HTERT RPE-1 (cell line): ENCODE results near the gene SPACA7.
"Not testable (repeated sequence)": the region's sequence is repeated elsewhere in the genome, so short reads cannot be mapped to it uniquely, and the experiment has no call there.

Source experiments
- in situ Hi-C: fragments of 300-500 bp; cut with MboI; formaldehyde crosslinking; loops from 4 replicates; pipeline ENCODE4 v1.14.3; 2020; ENCODE audit warnings: low sequenced_read_pairs

Gene SPACA7

DNA sequence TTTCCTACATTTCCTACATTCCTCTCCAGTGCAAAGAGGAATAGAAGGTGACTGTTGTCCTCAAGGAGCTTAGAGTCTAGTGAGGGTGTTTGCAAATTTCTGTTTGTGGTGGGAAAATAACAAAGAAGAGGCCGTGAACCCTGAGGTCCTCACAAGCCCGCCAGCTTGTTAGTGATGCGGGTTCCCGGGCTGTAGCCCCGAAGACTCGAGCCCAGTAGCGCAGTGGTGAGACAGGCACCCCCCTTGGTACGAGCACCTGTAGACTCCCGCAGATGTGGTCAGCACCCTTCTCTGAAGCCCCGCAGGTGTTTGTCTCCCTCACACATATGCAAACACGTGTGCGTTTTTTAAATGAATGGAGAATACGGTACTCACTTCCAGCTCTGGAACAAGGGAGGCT is 26.5 kb upstream of the SPACA7 start:
- in situ Hi-C loops = no loop called here

DNA sequence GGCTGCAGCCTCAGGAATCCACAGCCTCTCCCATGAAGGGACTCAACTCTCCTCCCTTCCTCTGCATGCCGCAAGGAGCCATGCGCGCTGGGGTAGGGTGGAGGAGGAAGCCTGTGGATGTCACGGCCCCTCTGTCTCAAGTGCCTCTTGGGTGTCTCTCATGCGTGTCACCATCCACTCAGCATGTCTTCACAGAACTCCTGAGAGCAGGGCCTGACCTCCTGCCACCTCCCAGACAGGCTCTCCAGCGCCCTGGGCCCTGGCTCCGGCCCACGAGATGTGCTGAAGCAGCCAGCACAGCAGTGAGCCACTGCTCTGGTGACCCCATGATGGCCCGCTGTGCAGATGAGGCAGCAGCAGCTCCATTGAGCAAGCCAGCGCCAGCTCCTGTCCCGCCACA is 25.9 kb upstream of the SPACA7 start:
- in situ Hi-C loops = no loop called here

DNA sequence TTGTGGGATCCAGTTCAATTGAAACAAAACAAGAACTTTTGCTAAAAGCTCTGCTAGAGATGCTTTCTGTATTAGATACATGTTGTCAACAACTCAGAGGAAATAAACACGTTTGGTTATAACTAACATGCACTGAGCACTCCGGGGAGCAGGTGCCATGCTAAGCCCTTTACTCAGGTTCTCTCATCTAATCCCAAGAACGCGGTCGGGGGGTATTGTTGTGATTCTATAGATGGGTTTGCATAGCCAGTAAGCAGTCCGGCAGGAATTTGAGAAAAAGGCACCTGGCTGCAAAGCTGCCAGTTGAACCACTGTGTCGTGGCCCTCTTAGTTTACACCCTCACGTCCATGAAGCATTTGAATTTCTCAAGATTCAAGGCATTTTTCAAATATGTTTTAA is 24.3 kb upstream of the SPACA7 start:
- in situ Hi-C loops = no loop called here

DNA sequence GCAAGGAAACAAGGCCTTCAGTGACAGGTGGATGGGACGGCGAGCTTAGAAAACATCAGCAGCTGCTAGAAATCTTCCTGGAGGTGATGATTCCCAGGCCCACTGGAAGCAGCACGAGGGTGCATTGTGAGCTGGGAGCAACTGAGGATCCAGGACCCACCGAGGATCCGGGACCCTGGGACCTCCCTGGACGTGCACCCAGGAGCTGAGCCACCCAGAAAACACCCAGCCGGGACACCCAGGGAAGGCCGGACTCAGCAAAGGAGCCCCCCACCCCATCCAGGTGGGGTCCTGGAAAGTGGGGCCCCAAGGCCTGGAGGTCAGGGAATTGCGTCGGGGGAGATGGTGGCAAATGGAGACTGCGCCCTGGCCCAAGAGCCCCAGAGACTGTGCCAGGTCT is 22.3 kb upstream of the SPACA7 start:
- in situ Hi-C loops = no loop called here

DNA sequence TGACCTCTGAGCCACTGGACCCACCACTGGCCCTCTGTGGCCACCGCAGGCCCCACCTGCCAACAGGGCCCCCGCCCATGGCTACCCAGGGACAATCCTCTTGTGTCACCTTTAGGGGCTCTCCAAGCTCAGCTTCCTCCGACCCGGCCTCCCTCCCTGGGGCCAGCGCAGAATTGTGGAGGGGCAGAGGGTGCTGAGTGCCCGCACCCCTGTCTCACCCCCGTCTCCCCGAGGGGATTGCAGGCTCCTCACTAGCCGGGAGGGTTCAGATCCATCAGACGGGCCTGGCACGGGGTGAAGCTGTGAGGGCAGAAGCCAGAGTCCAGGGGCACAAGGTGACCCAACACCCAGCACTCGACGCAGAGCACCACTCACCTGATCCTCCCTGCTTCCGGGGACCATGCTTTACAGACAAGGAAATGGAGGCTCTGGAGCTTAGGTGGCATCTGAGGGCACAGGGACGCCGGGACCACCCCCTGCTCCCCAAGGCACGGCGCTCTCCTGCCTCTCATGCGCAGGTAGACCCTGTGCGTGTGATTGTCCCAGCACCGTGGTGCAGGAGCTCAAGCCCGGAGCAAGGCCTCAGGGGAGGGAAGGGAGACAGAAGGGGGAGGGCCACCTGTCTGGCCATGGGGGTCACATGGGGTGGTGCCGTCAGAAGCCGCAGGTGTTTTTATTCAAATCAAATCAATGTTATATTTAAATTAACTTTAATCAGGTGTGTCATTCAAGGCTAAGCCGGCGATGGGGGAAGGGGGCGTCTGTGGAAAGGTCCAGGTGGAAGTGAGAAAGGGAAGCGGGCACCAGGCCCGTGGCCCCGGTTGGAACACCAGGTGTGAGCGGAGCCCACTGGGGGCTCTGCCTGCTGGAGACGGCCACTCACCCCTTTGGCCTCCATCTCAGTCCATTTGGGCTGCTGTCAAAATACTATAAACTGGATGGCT is 21.6 kb upstream of the SPACA7 start:
- in situ Hi-C loops = no loop called here

DNA sequence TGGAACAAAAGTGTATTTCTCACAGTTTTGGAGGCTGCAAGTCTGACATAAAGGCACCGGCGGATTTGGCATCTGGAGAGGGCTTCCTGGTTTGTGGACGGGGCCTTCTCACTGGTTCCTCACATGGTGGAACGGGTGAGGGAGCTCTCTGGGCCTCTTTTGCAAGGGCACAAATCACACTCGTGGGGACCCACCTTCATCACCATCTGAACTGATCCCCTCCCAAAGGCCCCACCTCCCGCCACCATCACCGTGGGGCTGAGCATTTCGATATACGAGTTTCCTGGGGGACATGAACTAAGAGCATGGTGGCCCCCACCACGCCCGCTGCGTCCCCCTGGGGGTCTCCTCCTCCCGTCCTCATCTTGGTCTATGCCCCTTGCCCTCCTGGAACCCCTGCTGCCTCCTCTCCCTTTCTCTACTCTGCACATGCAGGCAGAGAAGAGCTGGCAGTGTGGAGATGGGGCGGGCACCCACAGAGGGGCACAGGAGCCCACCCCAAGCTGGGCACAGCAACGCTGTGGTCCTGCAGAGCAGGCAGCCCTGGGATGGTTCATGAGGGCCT is 20.8 kb upstream of the SPACA7 start:
- in situ Hi-C loops = no loop called here

DNA sequence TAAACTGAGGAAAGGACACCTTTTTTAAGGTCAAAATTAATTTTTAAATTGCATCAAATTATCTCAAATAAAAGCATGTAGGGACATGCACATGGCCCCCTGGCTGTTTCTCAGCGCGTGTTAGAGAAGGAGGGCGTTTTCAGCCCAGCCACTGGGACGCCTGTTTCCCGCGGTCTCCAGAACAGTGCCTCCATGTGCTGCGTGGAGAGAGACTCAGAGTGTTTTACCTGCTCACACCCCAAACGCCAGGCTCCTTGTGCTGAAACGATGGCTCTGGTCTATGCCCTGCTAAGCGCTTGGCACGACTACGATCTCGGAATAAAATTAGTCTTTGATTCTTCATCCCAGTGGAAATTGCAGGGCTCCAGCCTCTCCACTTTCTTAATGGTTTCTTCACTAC is 20.0 kb upstream of the SPACA7 start:
- in situ Hi-C loops = no loop called here

DNA sequence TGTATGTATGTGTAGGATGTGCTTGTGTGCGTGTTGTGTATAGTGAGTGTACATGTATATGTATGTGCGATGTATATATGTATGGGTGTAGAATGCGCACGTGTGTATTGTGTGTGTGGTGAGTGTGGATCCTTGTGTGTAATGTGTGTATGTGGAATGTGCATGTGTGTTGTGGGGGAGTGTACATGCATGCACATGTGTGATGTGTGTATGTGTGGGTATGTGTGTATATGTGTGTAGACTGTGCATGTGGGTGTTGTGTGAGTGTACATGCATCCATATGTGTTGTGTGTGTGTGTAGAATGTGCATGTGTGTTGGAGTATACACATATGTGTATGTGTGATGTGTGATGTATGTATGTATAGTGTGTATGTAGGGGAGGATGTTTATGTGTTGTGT is 18.0 kb upstream of the SPACA7 start:
- in situ Hi-C loops = no loop called here

DNA sequence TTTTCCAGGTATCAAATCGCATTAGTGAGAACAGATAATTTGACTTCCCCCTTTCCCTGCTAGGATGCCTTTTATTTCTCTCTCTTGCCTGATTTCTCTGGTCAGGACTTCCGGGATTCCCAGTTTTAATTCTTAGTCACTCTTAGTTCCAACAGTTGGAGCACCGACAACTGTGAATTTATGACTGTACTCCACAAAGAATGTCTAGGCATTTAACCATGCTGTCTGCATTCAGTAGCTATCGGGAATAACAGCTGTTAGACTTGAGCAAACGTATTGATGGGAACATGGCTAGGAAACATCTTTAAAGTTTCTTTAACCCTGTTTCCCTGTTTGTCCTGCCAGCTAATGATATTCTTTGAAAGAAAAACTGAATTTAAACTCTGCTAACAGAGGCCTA is 14.1 kb upstream of the SPACA7 start:
- in situ Hi-C loops = no loop called here

DNA sequence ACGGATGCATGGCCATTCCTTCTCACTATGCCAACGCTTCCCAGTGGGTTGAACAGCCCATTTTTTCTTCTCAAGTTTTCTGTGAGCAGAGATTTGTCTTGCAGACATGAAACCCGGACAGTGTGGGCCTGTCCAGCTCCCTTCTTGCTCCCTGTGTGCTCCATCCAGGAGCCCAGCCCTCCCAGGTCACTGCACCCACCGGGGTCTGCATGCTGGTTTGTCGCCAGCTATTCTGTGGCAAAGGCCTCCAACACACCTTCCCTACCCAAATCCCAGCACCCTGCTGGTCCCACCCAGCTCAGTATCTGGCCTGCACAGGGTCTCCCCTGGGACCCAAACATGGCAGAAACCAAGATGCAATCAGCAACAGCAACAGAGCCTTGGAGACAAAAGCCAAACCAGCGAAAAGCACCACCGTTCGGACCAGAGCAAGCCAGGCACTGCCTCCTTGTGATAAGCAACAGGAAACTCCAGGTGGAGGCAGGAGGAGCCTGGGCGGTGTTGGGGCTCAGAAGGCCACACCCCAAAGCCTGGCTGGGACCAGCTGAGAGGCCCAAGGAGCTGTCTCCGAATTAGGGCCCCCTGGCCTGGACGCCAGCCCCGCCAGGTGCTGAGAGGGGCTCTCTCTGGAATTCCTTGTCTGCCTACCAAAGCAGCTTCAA is 12.2 kb upstream of the SPACA7 start:
- in situ Hi-C loops = no loop called here

DNA sequence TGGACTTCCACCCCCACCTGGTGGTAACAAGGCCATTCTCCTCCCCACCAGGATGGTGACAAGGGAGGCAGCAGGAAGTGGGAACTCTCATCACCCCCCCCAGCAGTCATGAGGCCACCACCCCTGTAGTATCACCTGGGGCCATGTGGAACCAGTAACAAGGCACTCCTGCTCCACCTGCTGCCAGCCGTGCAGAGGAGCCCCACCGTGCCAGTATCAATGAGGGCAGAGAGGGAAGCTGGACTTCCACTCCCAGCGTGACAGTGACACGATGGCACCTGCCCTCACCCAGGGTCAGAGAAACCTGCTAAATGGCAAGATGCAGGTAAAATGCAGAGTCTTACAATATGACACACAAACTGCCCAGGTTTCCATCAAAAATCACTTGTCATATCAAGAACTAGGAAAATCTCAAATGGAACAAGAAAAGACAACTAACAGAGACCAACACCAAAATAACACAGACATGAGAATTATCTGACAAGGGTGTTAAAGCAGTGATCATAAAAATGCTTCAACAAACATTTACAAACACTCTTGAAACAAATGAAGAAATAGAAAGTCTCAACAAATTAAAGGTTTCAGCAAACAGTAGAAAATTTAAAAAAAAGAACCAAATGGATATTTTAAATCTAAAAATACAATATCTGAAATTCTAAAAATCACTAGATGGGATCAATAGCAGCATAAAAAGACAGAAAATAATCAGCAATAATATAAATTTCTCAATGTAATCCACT is 9.1 kb upstream of the SPACA7 start:
- in situ Hi-C loops = no loop called here

DNA sequence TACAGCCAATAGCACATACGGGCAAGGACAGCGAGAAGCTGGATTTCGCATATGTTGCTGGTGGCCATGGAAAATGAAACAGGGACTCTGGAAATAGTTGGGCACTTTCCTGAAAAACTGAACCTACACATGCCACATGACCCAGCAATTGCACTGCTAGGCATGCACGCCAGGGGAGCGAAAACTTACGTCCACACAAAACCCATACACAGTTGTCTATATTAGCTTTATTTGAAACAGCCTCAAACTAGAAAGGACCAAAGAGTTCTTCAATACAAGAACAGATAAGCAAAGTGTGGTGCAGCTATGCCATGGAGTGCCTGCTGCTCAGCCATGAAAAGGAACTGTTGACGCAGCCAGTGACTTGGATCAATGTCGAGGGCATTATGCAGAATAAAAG is 7.3 kb upstream of the SPACA7 start:
- in situ Hi-C loops = no loop called here

DNA sequence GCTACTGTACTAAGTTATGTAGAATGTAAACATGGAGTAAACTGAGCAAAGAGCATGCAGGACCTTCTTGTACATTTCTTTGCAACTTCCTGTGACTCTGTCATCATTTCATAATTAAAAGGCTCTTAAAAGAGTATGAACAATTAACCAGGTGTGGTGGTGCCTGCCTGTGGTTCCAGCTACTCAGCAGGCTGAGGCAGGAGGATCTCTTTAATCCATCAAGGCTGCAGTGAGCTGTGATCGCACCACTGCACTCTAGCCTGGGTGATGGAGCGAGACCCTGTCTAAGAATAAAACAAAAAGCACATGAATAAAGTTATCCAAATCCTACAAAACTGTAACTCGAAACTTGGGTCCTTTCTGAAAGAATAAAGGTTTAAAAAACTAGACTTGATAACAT is 5.8 kb upstream of the SPACA7 start:
- in situ Hi-C loops = no loop called here

DNA sequence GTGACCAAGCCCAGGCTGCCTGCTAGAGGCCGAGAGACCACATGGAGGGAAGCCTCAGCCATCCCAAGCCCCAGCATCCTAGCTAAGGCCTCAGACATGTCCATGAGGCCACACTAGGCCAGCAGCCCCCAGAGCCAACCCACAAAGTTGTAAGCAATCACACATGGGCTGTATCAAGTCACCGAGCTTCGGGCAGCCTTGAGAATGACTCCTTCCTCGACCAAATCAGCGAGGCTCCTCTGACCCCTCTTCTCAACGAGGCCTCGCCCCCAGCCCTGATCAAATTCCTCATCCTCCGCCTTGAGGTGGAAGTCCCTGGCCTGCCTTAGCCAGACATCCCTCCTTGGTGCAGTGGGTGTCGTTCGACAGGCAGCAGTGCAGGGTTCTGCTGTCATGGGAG is 1.9 kb upstream of the SPACA7 start:
- in situ Hi-C loops = no loop called here

DNA sequence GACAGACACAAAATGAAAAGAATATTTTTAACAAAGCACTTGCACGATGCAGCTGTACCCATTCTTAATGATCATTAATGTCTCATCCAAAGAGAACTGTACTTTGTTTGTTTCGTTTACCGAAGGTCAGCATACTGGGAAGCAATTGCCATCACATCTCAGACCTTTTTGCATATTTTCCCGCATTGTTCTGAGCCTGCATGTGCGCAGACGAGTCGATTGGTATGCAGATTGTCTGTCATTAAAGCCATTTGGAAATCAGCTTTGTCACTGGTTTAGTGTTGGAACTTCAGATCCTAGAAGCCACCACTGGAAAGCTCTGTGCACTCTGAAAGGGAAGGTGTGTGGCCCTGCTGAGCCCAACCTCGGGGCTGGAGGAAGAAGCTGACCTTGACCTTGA is 15.6 kb downstream of the SPACA7 start:
- in situ Hi-C loops = no loop called here

DNA sequence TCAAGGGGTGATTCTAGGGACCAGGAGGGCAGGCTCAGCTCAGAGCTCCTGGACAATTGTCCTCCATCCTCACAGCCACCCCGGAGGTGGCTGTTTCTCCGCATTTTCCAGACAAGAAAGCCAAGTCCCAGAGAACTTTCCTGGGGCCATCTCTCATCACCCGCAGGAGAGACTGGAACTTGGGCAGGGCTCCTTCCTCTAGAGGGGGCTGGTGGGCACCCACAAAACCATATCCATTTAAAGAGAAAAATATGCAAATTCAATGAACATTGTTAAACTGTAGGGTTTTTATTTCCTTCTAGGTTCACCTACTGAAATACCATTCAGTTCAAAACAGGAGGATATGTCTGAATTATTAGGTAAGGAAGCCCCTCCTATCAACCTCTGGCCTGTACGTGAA is 16.6 kb downstream of the SPACA7 start:
- in situ Hi-C loops = no loop called here

DNA sequence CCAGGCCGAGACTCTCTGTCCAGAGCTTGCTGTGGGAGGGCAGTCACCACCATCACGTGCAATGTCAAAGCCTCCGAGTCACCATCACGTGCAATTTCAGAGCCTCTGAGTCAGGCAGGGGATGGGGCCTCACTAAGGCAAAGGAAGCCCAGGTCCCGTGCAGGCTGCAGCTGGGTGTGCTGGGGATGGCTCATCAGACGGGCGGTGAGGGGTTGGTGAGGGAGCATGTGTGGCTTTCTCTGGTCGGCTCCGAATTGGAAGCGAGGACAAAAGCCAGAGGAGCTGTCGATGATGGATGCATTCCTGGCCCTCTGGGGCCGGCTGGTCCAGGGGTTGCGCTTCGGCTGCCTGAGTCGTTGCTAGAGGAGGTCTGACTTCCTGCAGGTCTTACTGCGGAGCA is 18.9 kb downstream of the SPACA7 start:
- in situ Hi-C loops = not testable (repeated sequence)

DNA sequence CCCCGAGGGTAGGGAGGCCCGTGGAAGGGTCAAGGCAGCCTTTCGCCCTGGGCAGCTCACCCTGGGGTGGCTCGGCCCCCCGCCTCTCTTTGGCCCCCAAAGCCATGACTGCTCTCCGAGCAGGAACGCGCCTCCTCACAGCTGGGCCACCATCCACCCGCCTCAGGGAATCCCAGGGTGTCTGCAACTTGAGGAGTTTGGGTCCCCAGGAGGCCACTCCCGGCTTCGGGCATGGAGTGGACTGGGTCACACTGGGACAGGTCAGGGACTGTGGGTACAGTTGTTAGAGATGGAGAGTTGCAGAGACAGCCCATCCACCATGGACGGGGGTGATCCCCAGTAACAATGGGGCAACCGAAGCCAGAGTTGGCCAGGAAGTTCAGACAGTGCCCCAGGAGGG is 19.8 kb downstream of the SPACA7 start:
- in situ Hi-C loops = not testable (repeated sequence)

DNA sequence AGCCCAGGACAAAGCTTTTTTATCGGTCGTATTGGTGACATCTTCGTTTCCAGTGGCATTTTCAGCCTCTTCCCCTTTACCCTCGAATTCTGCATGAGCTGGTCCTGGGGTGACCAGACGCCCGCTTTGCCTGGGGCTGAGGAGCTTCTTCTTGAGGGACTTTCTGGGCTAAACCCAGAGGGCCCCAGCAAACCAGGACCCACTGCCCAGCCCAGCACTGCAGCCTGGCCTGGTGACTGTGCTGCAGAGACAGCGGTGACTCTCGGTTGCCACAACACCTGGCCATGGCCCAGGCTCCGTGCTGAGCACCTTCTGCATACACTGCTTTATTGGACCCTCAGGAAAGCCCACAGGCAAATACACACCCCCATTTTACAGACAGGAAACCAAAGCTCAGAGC is 21.0 kb downstream of the SPACA7 start:
- in situ Hi-C loops = no loop called here

DNA sequence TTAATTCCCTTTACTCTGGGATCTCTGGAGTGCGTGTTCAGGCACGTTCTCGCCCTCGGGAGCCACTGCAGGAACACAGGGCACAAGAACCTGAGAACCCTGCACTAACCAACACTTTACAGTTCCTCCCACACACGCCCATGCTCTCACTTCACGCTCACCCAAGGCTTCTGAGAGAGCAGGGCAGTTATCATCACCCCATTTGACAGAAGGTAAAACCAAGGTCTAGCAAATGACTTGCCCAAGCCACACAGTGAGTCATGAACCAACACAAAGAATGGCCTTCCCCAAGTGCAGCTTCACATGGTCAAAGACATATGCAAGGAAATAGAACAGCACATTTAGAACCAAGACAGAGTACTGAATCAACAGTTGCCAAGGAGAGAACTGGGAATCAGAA is 22.2 kb downstream of the SPACA7 start:
- in situ Hi-C loops = not testable (repeated sequence)

DNA sequence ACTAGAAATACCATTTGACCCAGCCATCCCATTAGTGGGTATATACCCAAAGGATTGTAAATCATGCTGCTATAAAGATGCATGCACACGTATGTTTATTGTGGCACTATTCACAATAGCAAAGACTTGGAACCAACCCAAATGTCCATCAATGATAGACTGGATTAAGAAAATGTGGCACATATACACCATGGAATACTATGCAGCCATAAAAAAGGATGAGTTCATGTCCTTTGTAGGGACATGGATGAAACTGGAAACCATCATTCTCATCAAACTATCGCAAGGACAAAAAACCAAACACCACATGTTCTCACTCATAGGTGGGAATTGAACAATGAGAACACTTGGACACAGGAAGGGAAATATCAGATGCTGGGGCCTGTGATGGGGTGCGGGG is 33.7 kb downstream of the SPACA7 start:
- in situ Hi-C loops = not testable (repeated sequence)
